HL-60 (cell line): ENCODE results near the gene SSH2.

ENCODE experiments used
- CTCF ChIP-seq: IDR thresholded peaks from one replicate; pipeline ENCODE4 v1.5.1; 2011; ENCODE audit warnings: low read length, control low read depth, inconsistent platforms; ENCODE audit not compliant: insufficient read depth
- GABPA ChIP-seq: IDR thresholded peaks from 2 replicates; pipeline ENCODE4 v1.6.1; 2012; ENCODE audit warnings: low read depth
- POLR2AphosphoS5 ChIP-seq: IDR thresholded peaks from 2 replicates; pipeline ENCODE4 v1.6.1; 2012; ENCODE audit warnings: low read depth
- REST ChIP-seq: IDR thresholded peaks from 2 replicates; pipeline ENCODE4 v1.6.1; 2012; ENCODE audit warnings: low read depth; ENCODE audit not compliant: insufficient replicate concordance
- SPI1 ChIP-seq: IDR thresholded peaks from 2 replicates; pipeline ENCODE4 v1.6.1; 2012; ENCODE audit warnings: low read depth, mild to moderate bottlenecking, borderline replicate concordance

GRCh38 chr17:29686993-29687590 is 242.9 kb downstream of the SSH2 start:
- TF ChIP-seq CTCF (no peak), REST (no peak), POLR2AphosphoS5 (no peak), SPI1 (no peak), GABPA (no peak)
